ENCODE data around the gene MMP24. TPM values are rescaled to one million over a fixed set of nuclear protein-coding genes. Genes with fewer than 3 reads are reported as not detected.

The MMP24 gene
- total RNA-seq, 1 experiment from 2014 or later: 7.1 TPM

DNA sequence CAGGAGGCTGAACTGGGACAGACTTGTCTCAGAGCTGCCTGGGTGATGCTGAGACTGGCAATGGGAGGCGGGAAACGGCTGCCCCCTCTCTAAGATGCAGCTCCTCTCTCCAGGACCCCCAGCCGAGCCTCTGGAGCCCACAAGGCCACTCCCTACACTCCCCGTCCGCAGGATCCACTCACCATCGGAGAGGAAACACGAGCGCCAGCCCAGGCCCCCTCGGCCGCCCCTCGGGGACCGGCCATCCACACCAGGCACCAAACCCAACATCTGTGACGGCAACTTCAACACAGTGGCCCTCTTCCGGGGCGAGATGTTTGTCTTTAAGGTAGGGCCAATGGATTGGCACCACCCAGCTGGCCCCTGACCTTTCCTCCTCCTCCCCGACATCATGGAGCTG lies 40.6 kb downstream of the MMP24 start:
- Histone ChIP-seq H3K4me1 (ENCODE audit: control insufficient read depth, insufficient read depth, low read length) (peaks cover 6% of the 10 kb centered on the region; the same call in 1 of the 2 replicates), H3K4me3 (ENCODE audit: low read depth in 2 of 2, low read length in 2 of 2) (no peak overlapping the region), H3K9me3 (ENCODE audit: control insufficient read depth, insufficient read depth, low read depth, low read length) (no peaks in the 10 kb centered on the region), H3K36me3 (ENCODE audit: control insufficient read depth, insufficient read depth, low read length) (no peaks in the 10 kb centered on the region), H3K27ac (ENCODE audit: low read length) (no peak overlapping the region), H3K27me3 (ENCODE audit: control insufficient read depth, insufficient read depth, low read length) (no peaks in the 10 kb centered on the region)
- POLR2A ChIA-PET: no interaction called here
- TF ChIP-seq REST (IDR thresholded peaks at IDR 0.05; ENCODE audit: insufficient read depth in 1 of 2, low read depth in 2 of 2, low read length in 1 of 2) (no peak), TCF7L2 (IDR thresholded peaks at IDR 0.05; ENCODE audit: low read depth, low read length) (no peak), CTCF (IDR thresholded peaks at IDR 0.05) (no peak)
- CTCF ChIA-PET: no interaction called here
- no peak for DNase-seq (ENCODE audit: low read depth, low spot score)
- BruUV-seq (replicated peaks): no TSS peak
- ATAC-seq: no peak
- intact Hi-C loops (cut with micrococcal nuclease; ENCODE audit: unreplicated experiment): loop anchor here (5.0 to 10.0 kb wide), 3 partner anchors 52 to 435 kb away; partner anchors contain the start of gene EDEM2
- in situ Hi-C loops (cut with HindIII; ENCODE audit: low pct_unique_long_range_greater_than_20kb, low sequenced_read_pairs): no loop called here

DNA sequence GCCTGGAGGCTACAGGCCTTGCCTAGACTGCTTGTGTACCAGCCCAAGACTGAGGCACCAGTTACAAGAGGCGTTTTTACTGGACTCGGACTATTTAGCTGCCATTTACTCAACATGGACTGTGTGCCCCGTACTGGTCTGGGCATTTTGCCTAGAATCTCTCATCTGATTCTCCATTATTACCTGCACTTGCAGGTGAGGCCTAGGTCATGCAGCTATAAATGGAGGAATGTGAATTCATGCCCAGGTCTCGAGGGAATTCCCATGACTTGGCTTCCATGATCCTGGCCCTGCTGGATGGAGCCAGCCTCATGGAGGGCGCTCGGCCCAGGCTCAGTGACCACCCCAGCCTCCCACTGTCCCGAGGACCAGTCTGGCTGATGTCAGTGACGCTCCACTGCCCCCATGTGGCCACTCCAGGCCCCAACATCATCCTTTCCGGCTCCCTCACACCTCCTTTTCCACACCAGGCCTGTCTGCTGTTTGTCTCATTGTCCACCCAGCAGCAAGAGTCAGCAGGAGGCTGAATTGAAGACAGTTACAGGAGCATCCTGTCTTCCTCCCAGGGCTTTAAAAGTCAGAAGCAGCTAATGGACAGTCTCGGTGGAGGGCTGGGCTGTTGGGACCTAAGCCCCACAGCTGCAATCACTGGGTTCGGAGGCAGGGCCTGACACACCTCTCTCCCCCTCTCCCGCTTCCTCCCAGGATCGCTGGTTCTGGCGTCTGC lies 42.7 kb downstream of the MMP24 start:
- H3K4me1 ChIP-seq (ENCODE audit: control insufficient read depth, insufficient read depth, low read length): no peaks in the 10 kb centered on the region
- no TSS peak for BruUV-seq (replicated peaks)
- no peak overlapping the region for H3K4me3 ChIP-seq (ENCODE audit: low read depth in 2 of 2, low read length in 2 of 2)
- no peaks in the 10 kb centered on the region for H3K9me3 ChIP-seq (ENCODE audit: control insufficient read depth, insufficient read depth, low read depth, low read length)
- POLR2A ChIA-PET: interaction anchor here (0.6 kb wide), 1 partner anchor 186 kb away, joined by 13 read pairs; no protein-coding TSS in a partner anchor
- TF ChIP-seq TCF7L2 (IDR thresholded peaks at IDR 0.05; ENCODE audit: low read depth, low read length) (no peak), CTCF (IDR thresholded peaks at IDR 0.05) (peak; percentile 93)
- intact Hi-C loops (cut with micrococcal nuclease; ENCODE audit: unreplicated experiment) (loop anchor here (5.0 to 10.0 kb wide), 3 partner anchors 54 to 437 kb away; partner anchors contain the start of gene EDEM2), in situ Hi-C loops (cut with HindIII; ENCODE audit: low pct_unique_long_range_greater_than_20kb, low sequenced_read_pairs) (no loop called here)
- peak; percentile 81 for ATAC-seq
- H3K27ac ChIP-seq (ENCODE audit: low read length): no peak overlapping the region
- H3K27me3 ChIP-seq (ENCODE audit: control insufficient read depth, insufficient read depth, low read length): no peaks in the 10 kb centered on the region
- no peak for DNase-seq (ENCODE audit: low read depth, low spot score)
- H3K36me3 ChIP-seq (ENCODE audit: control insufficient read depth, insufficient read depth, low read length): no peaks in the 10 kb centered on the region
- CTCF ChIA-PET: interaction anchor here (0.6 to 1.4 kb wide), 4 partner anchors 12 to 124 kb away, joined by 3 to 5 read pairs (median 4); partner anchors contain the start of gene EDEM2

Measured in Panc1 (cell line).